H1 (cell line): Measurements from ENCODE around the gene MRRF. TPM values are rescaled to one million over a fixed set of nuclear protein-coding genes. Genes with fewer than 3 reads are reported as not detected.

ENCODE experiments used
- CTCF ChIA-PET: fragments of 300-600 bp; sonication (Branson Sonifier 250); formaldehyde crosslinking; loops from one replicate; lab custom pipeline; 2021; ENCODE audit not compliant: partially characterized antibody; lab: Charles Lee
- POLR2A ChIA-PET: fragments of 300-600 bp; sonication (Branson Sonifier 250); formaldehyde crosslinking; loops from one replicate; lab custom pipeline; 2021; ENCODE audit warnings: inconsistent platforms; ENCODE audit not compliant: partially characterized antibody; lab: Charles Lee
- DNase-seq, 2 experiments: peaks; one replicate each; pipeline versions ENCODE4 v3.0.0 to v3.0.0-alpha.2; 2010 to 2022; ENCODE audit warnings: low spot score in 2 of 2, low read depth in 1 of 2, mixed read lengths in 1 of 2
- FAIRE-seq: peaks from 2 replicates; lab custom pipeline; 2011; peaks lifted over from hg19 to GRCh38; lab: Jason Lieb, UNC
- H2AFZ ChIP-seq: 2 replicates; pipeline ENCODE4 v1.8.1; 2012; ENCODE audit warnings: low read length, inconsistent platforms
- H2AK5ac ChIP-seq: 2 replicates; pipeline ENCODE4 v1.6.1; 2013; ENCODE audit warnings: low read depth, low read length
- H2BK120ac ChIP-seq: replicated peaks from 2 replicates; pipeline ENCODE3; 2013; ENCODE audit warnings: low read depth, low read length, inconsistent platforms
- H2BK12ac ChIP-seq: 2 replicates; pipeline ENCODE4 v1.6.1; 2013; ENCODE audit warnings: low read depth, low read length
- H2BK15ac ChIP-seq: 2 replicates; pipeline ENCODE4 v1.6.1; 2013; ENCODE audit warnings: low read length
- H2BK20ac ChIP-seq: 2 replicates; pipeline ENCODE4 v1.6.1; 2013; ENCODE audit warnings: low read length
- H2BK5ac ChIP-seq: 2 replicates; pipeline ENCODE4 v1.6.1; 2013; ENCODE audit warnings: low read depth, low read length
- H3K14ac ChIP-seq: 2 replicates; pipeline ENCODE4 v1.6.1; 2013; ENCODE audit warnings: inconsistent platforms; ENCODE audit not compliant: insufficient read length
- H3K18ac ChIP-seq: 2 replicates; pipeline ENCODE4 v1.6.1; 2013; ENCODE audit warnings: low read length; ENCODE audit errors: extremely low read depth
- H3K23ac ChIP-seq: 2 replicates; pipeline ENCODE4 v1.6.1; 2013; ENCODE audit warnings: inconsistent platforms; ENCODE audit not compliant: insufficient read length
- H3K23me2 ChIP-seq: 2 replicates; pipeline ENCODE4 v1.6.1; 2013; ENCODE audit warnings: low read depth, low read length
- H3K27ac ChIP-seq: 2 replicates; pipeline ENCODE4 v1.6.1; 2011; ENCODE audit warnings: low read depth, low read length, inconsistent platforms
- H3K27me3 ChIP-seq, 4 experiments: replicated peaks in 1 of 4; 1 replicate in 1 of 4; 2 replicates in 3 of 4; pipeline versions ENCODE4 v1.6.1 to v1.8.1; 2011 to 2013; ENCODE audit warnings: low read length in 3 of 4, mild to moderate bottlenecking in 3 of 4, inconsistent platforms in 2 of 4, mixed read lengths in 2 of 4, moderate library complexity in 1 of 4; ENCODE audit not compliant: control insufficient read depth in 3 of 4, insufficient read depth in 3 of 4; ENCODE audit errors: extremely low read depth in 1 of 4
- H3K36me3 ChIP-seq, 4 experiments: 2 replicates each; pipeline versions ENCODE4 v1.6.1 to v1.8.1; 2011 to 2013; ENCODE audit warnings: mild to moderate bottlenecking in 4 of 4, low read length in 3 of 4, moderate library complexity in 2 of 4, control low read depth in 1 of 4, inconsistent platforms in 1 of 4; ENCODE audit not compliant: insufficient read depth in 4 of 4, control insufficient read depth in 2 of 4
- H3K4ac ChIP-seq: replicated peaks from 2 replicates; pipeline ENCODE3; 2013; ENCODE audit warnings: low read length, low read depth, mixed read lengths, inconsistent platforms; ENCODE audit not compliant: insufficient read length
- H3K4me1 ChIP-seq, 4 experiments: replicated peaks in 1 of 4; 1 replicate in 1 of 4; 2 replicates in 3 of 4; pipeline versions ENCODE4 v1.6.1 to v1.8.1; 2011 to 2013; ENCODE audit warnings: low read length in 3 of 4, inconsistent platforms in 2 of 4, mixed read lengths in 1 of 4; ENCODE audit not compliant: insufficient read depth in 4 of 4, control insufficient read depth in 3 of 4
- H3K4me2 ChIP-seq, 2 experiments: 2 replicates each; pipeline versions ENCODE4 v1.6.1 to v1.8.1; 2011 to 2013; ENCODE audit warnings: low read depth in 2 of 2, low read length in 2 of 2, control low read depth in 1 of 2, inconsistent platforms in 1 of 2, mild to moderate bottlenecking in 1 of 2; ENCODE audit not compliant: insufficient read depth in 1 of 2
- H3K4me3 ChIP-seq, 4 experiments: fragments of 200-600, 300-600 bp in 1 of 4; sonication (generic), shearing (Covaris generic), sonication (Bioruptor Twin) in 1 of 4; 2 replicates each; pipeline versions ENCODE4 v1.5.1 to v1.8.1; 2011 to 2016; ENCODE audit warnings: low read length in 4 of 4, low read depth in 3 of 4, control low read depth in 2 of 4, inconsistent platforms in 2 of 4, mild to moderate bottlenecking in 2 of 4, mixed read lengths in 1 of 4, moderate library complexity in 1 of 4; ENCODE audit not compliant: insufficient read depth in 2 of 4; ENCODE audit errors: extremely low read depth in 1 of 4
- H3K56ac ChIP-seq: replicated peaks from 2 replicates; pipeline ENCODE3; 2013; ENCODE audit warnings: low read depth, mild to moderate bottlenecking, mixed read lengths, low read length, inconsistent platforms; ENCODE audit not compliant: insufficient read length
- H3K79me1 ChIP-seq: 2 replicates; pipeline ENCODE4 v1.6.1; 2013; ENCODE audit warnings: low read depth, low read length, control low read depth
- H3K79me2 ChIP-seq, 2 experiments: 2 replicates each; pipeline versions ENCODE4 v1.6.1 to v1.8.1; 2012 to 2013; ENCODE audit warnings: low read length in 2 of 2, mild to moderate bottlenecking in 2 of 2, inconsistent platforms in 1 of 2; ENCODE audit not compliant: insufficient read depth in 2 of 2, control insufficient read depth in 1 of 2
- H3K9ac ChIP-seq, 4 experiments: replicated peaks in 1 of 4; 1 replicate in 1 of 4; 2 replicates in 3 of 4; pipeline versions ENCODE4 v1.6.1 to v1.8.1; 2011 to 2013; ENCODE audit warnings: low read depth in 3 of 4, low read length in 3 of 4, control low read depth in 2 of 4, mild to moderate bottlenecking in 2 of 4, moderate library complexity in 2 of 4, inconsistent platforms in 1 of 4; ENCODE audit errors: extremely low read depth in 1 of 4
- H3K9me3 ChIP-seq, 2 experiments: 2 replicates each; pipeline versions ENCODE4 v1.6.1 to v1.8.1; 2012 to 2013; ENCODE audit warnings: mild to moderate bottlenecking in 2 of 2, moderate library complexity in 2 of 2, control low read depth in 1 of 2, inconsistent platforms in 1 of 2, low read depth in 1 of 2, low read length in 1 of 2, mixed read lengths in 1 of 2; ENCODE audit not compliant: insufficient read depth in 2 of 2
- H4K20me1 ChIP-seq, 2 experiments: replicated peaks in 1 of 2; 2 replicates each; pipeline versions ENCODE3 to v1.8.1; 2011 to 2013; ENCODE audit warnings: inconsistent platforms in 2 of 2, low read length in 2 of 2, mild to moderate bottlenecking in 1 of 2; ENCODE audit not compliant: insufficient read depth in 2 of 2, control insufficient read depth in 1 of 2
- H4K5ac ChIP-seq: 2 replicates; pipeline ENCODE4 v1.6.1; 2013; ENCODE audit warnings: low read length, low read depth, mixed read lengths, inconsistent platforms; ENCODE audit not compliant: insufficient read length
- H4K8ac ChIP-seq: 2 replicates; pipeline ENCODE4 v1.8.0; 2013; ENCODE audit warnings: mild to moderate bottlenecking, moderate library complexity, low read length, inconsistent platforms; ENCODE audit not compliant: insufficient read depth; ENCODE audit errors: extremely low read depth
- H4K91ac ChIP-seq: replicated peaks from 2 replicates; pipeline ENCODE3; 2013; ENCODE audit warnings: low read length, mixed read lengths, inconsistent platforms; ENCODE audit not compliant: insufficient read length
- JUN ChIP-seq: IDR thresholded peaks from 2 replicates; pipeline ENCODE4 v1.6.1; 2011; ENCODE audit warnings: low read depth, mild to moderate bottlenecking, improper control_type of control experiment, low read length
- MAFK ChIP-seq: IDR thresholded peaks from 2 replicates; pipeline ENCODE4 v1.6.1; 2012; ENCODE audit warnings: low read depth, mild to moderate bottlenecking, improper control_type of control experiment, low read length
- POLR2A ChIP-seq, 2 experiments: IDR thresholded peaks; 1 replicate in 1 of 2; 2 replicates in 1 of 2; pipeline ENCODE4 v1.6.1; 2011; ENCODE audit warnings: low read depth in 2 of 2, low read length in 2 of 2, mild to moderate bottlenecking in 2 of 2; ENCODE audit errors: control extremely low read depth in 1 of 2
- POLR2AphosphoS5 ChIP-seq: IDR thresholded peaks from 2 replicates; pipeline ENCODE4 v1.6.1; 2011; ENCODE audit warnings: low read depth, low read length
- RFX5 ChIP-seq: IDR thresholded peaks from 2 replicates; pipeline ENCODE4 v1.6.1; 2011; ENCODE audit warnings: low read depth, low read length, improper control_type of control experiment, borderline replicate concordance
- SIRT6 ChIP-seq: IDR thresholded peaks from one replicate; pipeline ENCODE4 v1.7.1; 2012; ENCODE audit warnings: low read length, inconsistent platforms
- SP1 ChIP-seq: IDR thresholded peaks from 2 replicates; pipeline ENCODE4 v1.6.1; 2011; ENCODE audit warnings: low read depth, low read length
- TBP ChIP-seq: IDR thresholded peaks from 2 replicates; pipeline ENCODE4 v1.6.1; 2011; ENCODE audit warnings: low read depth, low read length, improper control_type of control experiment
- WGBS, 2 experiments: shearing (Covaris generic) in 1 of 2; methylation state at CpG; one replicate each; pipeline versions ENCODE4 v1.1.6 to v1.1.7; 2013 to 2015; ENCODE audit warnings: low lambda C conversion rate in 2 of 2, mixed read lengths in 2 of 2, inconsistent platforms in 1 of 2, low coverage in 1 of 2, missing lambda C conversion rate in 1 of 2; ENCODE audit not compliant: insufficient replicate concordance in 2 of 2, insufficient coverage in 1 of 2, insufficient read length in 1 of 2; ENCODE audit errors: extremely low coverage in 1 of 2, missing lambda C conversion rate in 1 of 2; 5-methylcytosine and 5-hydroxymethylcytosine counted together
- polyA plus RNA-seq, 7 experiments: library from polyadenylated mRNA; depleted of rRNA in 3 of 7; stranded (reverse) in 5 of 7; unstranded in 2 of 7; fragments of >200 nt in 5 of 7; fragments of 200-250 nt in 2 of 7; gene quantifications; 1 replicate in 5 of 7; 2 replicates in 1 of 7; 4 replicates in 1 of 7; pipeline versions ENCODE4 v1.2.1 to v1.2.3, GENCODE V29; 2011 to 2013; ENCODE audit warnings: missing spikeins in 2 of 7, mixed read lengths in 2 of 7
- total RNA-seq: library from RNA; stranded (reverse); fragmentation: NEBNext Ultra II Directional; extraction: Animal tissue kit (Norgen Biotek cat#: 25700); gene quantifications from 2 replicates; pipeline ENCODE4 v1.2.1, GENCODE V29; 2021
- TF ChIP-seq, protein P1 (sequence below): IDR thresholded peaks from 2 replicates; pipeline ENCODE4 v1.6.1; 2012; ENCODE audit warnings: low read length, inconsistent platforms
- TF ChIP-seq, protein P2 (sequence below): IDR thresholded peaks from 2 replicates; pipeline ENCODE4 v1.6.1; 2011; ENCODE audit warnings: low read length, improper control_type of control experiment
- TF ChIP-seq, protein P3 (sequence below): IDR thresholded peaks from 2 replicates; pipeline ENCODE4 v1.6.1; 2012; ENCODE audit warnings: inconsistent platforms

MRRF gene
- total and polyA plus RNA-seq, 2 of the 8 experiments (the other 6 are each of a cell fraction or from before 2014, with no cell fraction given) = 29.4 to 47.8 TPM

DNA sequence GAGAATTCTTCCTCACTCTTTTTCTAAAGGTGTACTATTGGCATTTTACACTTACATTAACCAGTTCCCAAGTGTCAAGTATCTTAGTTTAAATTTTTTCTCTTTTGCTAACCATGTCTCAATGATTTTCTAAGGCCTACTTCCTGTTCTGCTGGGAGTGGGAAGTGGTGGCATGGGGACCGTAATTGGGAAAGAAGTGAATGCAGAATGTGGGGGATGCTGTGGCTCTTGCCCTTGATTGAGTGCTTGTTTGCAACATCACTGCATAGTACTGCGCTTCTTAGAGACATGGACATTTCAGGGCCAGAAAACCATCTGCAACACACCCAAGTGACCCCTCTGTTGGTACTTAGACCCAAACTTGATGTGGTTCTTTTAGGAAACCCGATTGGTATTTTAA lies 32.8 kb downstream of the MRRF start:
- H3K27ac ChIP-seq = no peak overlapping the region
- no peaks in the 10 kb centered on the region for H3K9me3 ChIP-seq
- no peak overlapping the region for H3K14ac ChIP-seq
- no peak overlapping the region for H3K4me2 ChIP-seq
- H2AK5ac ChIP-seq = no peak overlapping the region
- ChIA-PET POLR2A (no interaction called here), CTCF (interaction anchor here (1.1 kb wide), 1 partner anchor 43 kb away, joined by 3 read pairs; no protein-coding TSS in a partner anchor)
- no peak overlapping the region for H3K4ac ChIP-seq
- H2AFZ ChIP-seq = no peak overlapping the region
- peaks cover 0 to 3% of the 10 kb centered on the region in 2 experiments for H4K20me1 ChIP-seq
- no peak overlapping the region for H2BK120ac ChIP-seq
- 97% methylated on average over 3 of the region's 3 CpGs; no CpG with 5 or more reads in 1 of the 2 experiments for WGBS, 2 experiments
- peaks cover 2% of the 10 kb centered on the region for H3K79me1 ChIP-seq
- H3K23ac ChIP-seq = no peak overlapping the region
- no peak overlapping the region for H4K5ac ChIP-seq
- FAIRE-seq (no peak), DNase-seq (no peak)
- peaks cover 2 to 16% (median 12%) of the 10 kb centered on the region in 4 experiments; a peak in 6 of 8 replicates for H3K36me3 ChIP-seq
- H3K4me1 ChIP-seq = no peaks in the 10 kb centered on the region
- H2BK15ac ChIP-seq = no peak overlapping the region
- H2BK12ac ChIP-seq = no peak overlapping the region
- H3K23me2 ChIP-seq = no peaks in the 10 kb centered on the region
- H2BK5ac ChIP-seq = no peak overlapping the region
- H3K27me3 ChIP-seq = no peaks in the 10 kb centered on the region
- H2BK20ac ChIP-seq = no peak overlapping the region
- no peak overlapping the region for H3K9ac ChIP-seq
- peaks cover 0 to 3% of the 10 kb centered on the region in 2 experiments; a peak in 1 of 4 replicates for H3K79me2 ChIP-seq
- no peak overlapping the region for H4K8ac ChIP-seq
- H3K56ac ChIP-seq = no peak overlapping the region
- no peak overlapping the region for H3K4me3 ChIP-seq
- H3K18ac ChIP-seq = no peak overlapping the region
- no peak overlapping the region for H4K91ac ChIP-seq
- no peak for TF ChIP-seq SIRT6
- TF ChIP-seq JUN = no peak
- no peak for TF ChIP-seq SP1
- TF ChIP-seq, protein P1, sequence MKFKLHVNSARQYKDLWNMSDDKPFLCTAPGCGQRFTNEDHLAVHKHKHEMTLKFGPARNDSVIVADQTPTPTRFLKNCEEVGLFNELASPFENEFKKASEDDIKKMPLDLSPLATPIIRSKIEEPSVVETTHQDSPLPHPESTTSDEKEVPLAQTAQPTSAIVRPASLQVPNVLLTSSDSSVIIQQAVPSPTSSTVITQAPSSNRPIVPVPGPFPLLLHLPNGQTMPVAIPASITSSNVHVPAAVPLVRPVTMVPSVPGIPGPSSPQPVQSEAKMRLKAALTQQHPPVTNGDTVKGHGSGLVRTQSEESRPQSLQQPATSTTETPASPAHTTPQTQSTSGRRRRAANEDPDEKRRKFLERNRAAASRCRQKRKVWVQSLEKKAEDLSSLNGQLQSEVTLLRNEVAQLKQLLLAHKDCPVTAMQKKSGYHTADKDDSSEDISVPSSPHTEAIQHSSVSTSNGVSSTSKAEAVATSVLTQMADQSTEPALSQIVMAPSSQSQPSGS = no peak
- no peak for TF ChIP-seq MAFK
- no peak for TF ChIP-seq POLR2AphosphoS5
- no peak for TF ChIP-seq TBP
- TF ChIP-seq, protein P2, sequence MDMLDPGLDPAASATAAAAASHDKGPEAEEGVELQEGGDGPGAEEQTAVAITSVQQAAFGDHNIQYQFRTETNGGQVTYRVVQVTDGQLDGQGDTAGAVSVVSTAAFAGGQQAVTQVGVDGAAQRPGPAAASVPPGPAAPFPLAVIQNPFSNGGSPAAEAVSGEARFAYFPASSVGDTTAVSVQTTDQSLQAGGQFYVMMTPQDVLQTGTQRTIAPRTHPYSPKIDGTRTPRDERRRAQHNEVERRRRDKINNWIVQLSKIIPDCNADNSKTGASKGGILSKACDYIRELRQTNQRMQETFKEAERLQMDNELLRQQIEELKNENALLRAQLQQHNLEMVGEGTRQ = no peak
- no peak for TF ChIP-seq POLR2A (IDR thresholded peaks at IDR 0.05; ENCODE audit: control extremely low read depth in 1 of 2, low read depth in 2 of 2, low read length in 2 of 2)
- no peak for TF ChIP-seq RFX5
- TF ChIP-seq, protein P3, sequence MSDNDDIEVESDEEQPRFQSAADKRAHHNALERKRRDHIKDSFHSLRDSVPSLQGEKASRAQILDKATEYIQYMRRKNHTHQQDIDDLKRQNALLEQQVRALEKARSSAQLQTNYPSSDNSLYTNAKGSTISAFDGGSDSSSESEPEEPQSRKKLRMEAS = no peak
